Fibroblast of peridontal ligament (primary cell): Measurements from ENCODE around the gene UBE2E1.

Source experiments
- DNase-seq: peaks from one replicate; pipeline ENCODE4 v3.0.0-alpha.2; 2010; ENCODE audit errors: extremely low read depth

UBE2E1 gene

GRCh38 chr3:23820888-23821287 lies 15.1 kb downstream of the UBE2E1 start:
- DNase-seq, result no peak

GRCh38 chr3:23821858-23822257 lies 16.1 kb downstream of the UBE2E1 start:
- DNase-seq, result no peak

- no peak for DNase-seq
Observed at GRCh38 chr3:23822559-23822958, 16.8 kb downstream of the UBE2E1 start.

- DNase-seq, result no peak
Observed at GRCh38 chr3:23823620-23824019, 17.9 kb downstream of the UBE2E1 start.

GRCh38 chr3:23824699-23825444 lies 19.1 kb downstream of the UBE2E1 start:
- DNase-seq, result no peak

- DNase-seq, result no peak
Observed at GRCh38 chr3:23825802-23826201, 20.0 kb downstream of the UBE2E1 start.

- DNase-seq, result no peak
Observed at GRCh38 chr3:23826382-23827064, 20.8 kb downstream of the UBE2E1 start.

GRCh38 chr3:23829242-23829934 lies 23.6 kb downstream of the UBE2E1 start:
- no peak for DNase-seq

GRCh38 chr3:23830869-23831484 lies 25.2 kb downstream of the UBE2E1 start:
- no peak for DNase-seq

- DNase-seq, result no peak
Observed at GRCh38 chr3:23831517-23832394, 26.0 kb downstream of the UBE2E1 start.

- DNase-seq, result no peak
Observed at GRCh38 chr3:23832523-23832922, 26.8 kb downstream of the UBE2E1 start.

- DNase-seq, result no peak
Observed at GRCh38 chr3:23834082-23834870, 28.5 kb downstream of the UBE2E1 start.

GRCh38 chr3:23835087-23835486 lies 29.3 kb downstream of the UBE2E1 start:
- DNase-seq, result no peak

- DNase-seq, result no peak
Observed at GRCh38 chr3:23835802-23836201, 30.0 kb downstream of the UBE2E1 start.

- no peak for DNase-seq
Observed at GRCh38 chr3:23836536-23837230, 30.9 kb downstream of the UBE2E1 start.

- DNase-seq, result no peak
Observed at GRCh38 chr3:23837286-23837685, 31.5 kb downstream of the UBE2E1 start.

GRCh38 chr3:23837691-23838090 lies 31.9 kb downstream of the UBE2E1 start:
- DNase-seq, result no peak

- DNase-seq, result no peak
Observed at GRCh38 chr3:23840521-23840920, 34.8 kb downstream of the UBE2E1 start.

- no peak for DNase-seq
Observed at GRCh38 chr3:23843869-23844268, 38.1 kb downstream of the UBE2E1 start.
